H9 (cell line): Measurements from ENCODE around the gene ROPN1L. TPM values are rescaled to one million over a fixed set of nuclear protein-coding genes. Genes with fewer than 3 reads are reported as not detected.
"Not testable (repeated sequence)": the region's sequence is repeated elsewhere in the genome, so short reads cannot be mapped to it uniquely, and the experiment has no call there.

Source experiments
- DNase-seq: peaks from one replicate; pipeline ENCODE4 v3.0.0-alpha.2; 2017
- H2AFZ ChIP-seq: one replicate; pipeline ENCODE4 v1.6.1; 2013; ENCODE audit warnings: mild to moderate bottlenecking, low read length, control low read depth, moderate library complexity
- H2AK5ac ChIP-seq: 2 replicates; pipeline ENCODE4 v1.6.1; 2013; ENCODE audit warnings: low read length, control low read depth, mixed read lengths; ENCODE audit not compliant: insufficient read length
- H2BK120ac ChIP-seq: one replicate; pipeline ENCODE4 v1.6.1; 2013; ENCODE audit warnings: low read depth, mild to moderate bottlenecking, low read length, control low read depth, inconsistent platforms; ENCODE audit not compliant: poor library complexity, severe bottlenecking
- H2BK12ac ChIP-seq: 2 replicates; pipeline ENCODE4 v1.6.1; 2013; ENCODE audit warnings: low read length, control low read depth, mixed read lengths, low read depth; ENCODE audit not compliant: insufficient read length
- H2BK15ac ChIP-seq: 2 replicates; pipeline ENCODE4 v1.6.1; 2013; ENCODE audit warnings: low read depth, low read length, control low read depth
- H2BK20ac ChIP-seq: one replicate; pipeline ENCODE4 v1.6.1; 2013; ENCODE audit warnings: low read depth, mild to moderate bottlenecking, low read length, control low read depth, inconsistent platforms; ENCODE audit not compliant: poor library complexity, severe bottlenecking
- H2BK5ac ChIP-seq: 2 replicates; pipeline ENCODE4 v1.6.1; 2013; ENCODE audit warnings: low read length, control low read depth, mixed read lengths; ENCODE audit not compliant: insufficient read length
- H3K14ac ChIP-seq: 2 replicates; pipeline ENCODE4 v1.6.1; 2013; ENCODE audit warnings: low read length, control low read depth; ENCODE audit not compliant: insufficient read depth
- H3K18ac ChIP-seq: 2 replicates; pipeline ENCODE4 v1.6.1; 2013; ENCODE audit warnings: low read depth, mild to moderate bottlenecking, mixed read lengths, low read length, control low read depth; ENCODE audit not compliant: insufficient read length
- H3K23ac ChIP-seq: 2 replicates; pipeline ENCODE4 v1.6.1; 2013; ENCODE audit warnings: low read length, control low read depth, mixed read lengths, low read depth; ENCODE audit not compliant: insufficient read length
- H3K23me2 ChIP-seq: 2 replicates; pipeline ENCODE4 v1.6.1; 2013; ENCODE audit warnings: low read depth, mild to moderate bottlenecking, mixed read lengths, low read length, control low read depth; ENCODE audit not compliant: insufficient read length, poor library complexity, severe bottlenecking
- H3K27ac ChIP-seq: 2 replicates; pipeline ENCODE4 v1.5.1; 2013; ENCODE audit warnings: low read length, control low read depth, mixed read lengths, low read depth; ENCODE audit not compliant: insufficient read length
- H3K27me3 ChIP-seq: 2 replicates; pipeline ENCODE4 v1.6.1; 2013; ENCODE audit warnings: low read length, control low read depth, inconsistent platforms; ENCODE audit not compliant: insufficient read depth
- H3K4ac ChIP-seq: 2 replicates; pipeline ENCODE4 v1.6.1; 2013; ENCODE audit warnings: low read depth, mild to moderate bottlenecking, control low read depth, inconsistent platforms, low read length, moderate library complexity
- H3K4me1 ChIP-seq: 2 replicates; pipeline ENCODE4 v1.6.1; 2013; ENCODE audit warnings: low read length, control low read depth, inconsistent platforms; ENCODE audit not compliant: insufficient read depth
- H3K4me2 ChIP-seq: 2 replicates; pipeline ENCODE4 v1.6.1; 2013; ENCODE audit warnings: low read length, control low read depth, mixed read lengths; ENCODE audit not compliant: insufficient read length, insufficient read depth
- H3K56ac ChIP-seq: 2 replicates; pipeline ENCODE4 v1.6.1; 2013; ENCODE audit warnings: low read depth, mild to moderate bottlenecking, mixed read lengths, low read length, control low read depth; ENCODE audit not compliant: insufficient read length
- H3K79me1 ChIP-seq: 2 replicates; pipeline ENCODE4 v1.6.1; 2013; ENCODE audit warnings: low read depth, mild to moderate bottlenecking, moderate library complexity, low read length, control low read depth, inconsistent platforms; ENCODE audit not compliant: insufficient read depth, poor library complexity, severe bottlenecking
- H3K79me2 ChIP-seq: 2 replicates; pipeline ENCODE4 v1.6.1; 2013; ENCODE audit warnings: low read length, control low read depth, inconsistent platforms; ENCODE audit not compliant: insufficient read depth
- H3K9ac ChIP-seq: 2 replicates; pipeline ENCODE4 v1.6.1; 2013; ENCODE audit warnings: low read length, control low read depth, mixed read lengths; ENCODE audit not compliant: insufficient read length; ENCODE audit errors: extremely low read depth
- H3K9me3 ChIP-seq: one replicate; pipeline ENCODE4 v1.6.1; 2013; ENCODE audit warnings: low read depth, low read length, inconsistent platforms; ENCODE audit not compliant: control insufficient read depth
- H3T11ph ChIP-seq: one replicate; pipeline ENCODE4 v1.6.1; 2013; ENCODE audit warnings: mild to moderate bottlenecking, low read length, control low read depth, inconsistent platforms
- H4K20me1 ChIP-seq: one replicate; pipeline ENCODE4 v1.6.1; 2013; ENCODE audit not compliant: control insufficient read depth, insufficient read length, insufficient read depth
- H4K5ac ChIP-seq: 2 replicates; pipeline ENCODE4 v1.6.1; 2013; ENCODE audit warnings: low read depth, mild to moderate bottlenecking, mixed read lengths, low read length, control low read depth; ENCODE audit not compliant: insufficient read length
- H4K8ac ChIP-seq: replicated peaks from 2 replicates; pipeline ENCODE4 v1.6.1; 2013; ENCODE audit warnings: low read length, control low read depth, mixed read lengths, low read depth; ENCODE audit not compliant: insufficient read length
- H4K91ac ChIP-seq: 2 replicates; pipeline ENCODE4 v1.6.1; 2013; ENCODE audit warnings: low read depth, mild to moderate bottlenecking, moderate library complexity, mixed read lengths, low read length, control low read depth; ENCODE audit not compliant: insufficient read length
- H3K27ac Mint-ChIP-seq, 3 experiments: 2 replicates in 2 of 3; 3 replicates in 1 of 3; pipeline ENCODE4 v1.8.0; 2020 to 2021; ENCODE audit warnings: mixed read lengths in 3 of 3, mild to moderate bottlenecking in 1 of 3, moderate library complexity in 1 of 3
- H3K27me3 Mint-ChIP-seq: 2 replicates; pipeline ENCODE4 v1.8.0; 2021; ENCODE audit warnings: low read depth, mild to moderate bottlenecking, moderate library complexity, mixed read lengths
- H3K36me3 Mint-ChIP-seq, 3 experiments: 2 replicates in 2 of 3; 3 replicates in 1 of 3; pipeline ENCODE4 v1.8.0; 2020 to 2021; ENCODE audit warnings: low read depth in 3 of 3, mixed read lengths in 3 of 3; ENCODE audit not compliant: insufficient read depth in 1 of 3
- H3K4me1 Mint-ChIP-seq, 2 experiments: 2 replicates each; pipeline ENCODE4 v1.8.0; 2020; ENCODE audit warnings: mixed read lengths in 2 of 2
- H3K4me3 Mint-ChIP-seq, 2 experiments: 2 replicates in 1 of 2; 3 replicates in 1 of 2; pipeline ENCODE4 v1.8.0; 2020 to 2021; ENCODE audit warnings: mild to moderate bottlenecking in 2 of 2, mixed read lengths in 2 of 2, moderate library complexity in 1 of 2
- H3K9me3 Mint-ChIP-seq, 2 experiments: 2 replicates in 1 of 2; 3 replicates in 1 of 2; pipeline ENCODE4 v1.8.0; 2020; ENCODE audit warnings: mild to moderate bottlenecking in 2 of 2, mixed read lengths in 2 of 2, moderate library complexity in 1 of 2
- CTCF ChIP-seq: fragments of 200-600 bp; sonication (generic); conservative IDR thresholded peaks from 3 replicates; pipeline ENCODE4 v1.8.0; 2021; ENCODE audit warnings: antibody characterized with exemption, mild to moderate bottlenecking
- WGBS: extraction: QIAGEN DNeasy Blood & Tissue Kit; methylation state at CpG from one replicate; pipeline ENCODE4 v1.1.7; 2013; ENCODE audit warnings: missing lambda C conversion rate, low lambda C conversion rate, mixed read lengths; ENCODE audit not compliant: insufficient read length; ENCODE audit errors: extremely low coverage; 5-methylcytosine and 5-hydroxymethylcytosine counted together
- total RNA-seq: library from RNA; stranded (reverse); gene quantifications from 2 replicates; pipeline ENCODE4 v1.2.1, GENCODE V29; 2021

The ROPN1L gene
- total RNA-seq, 1 experiment from 2014 or later, result 0.37 TPM

- Histone ChIP-seq H3T11ph (no peak overlapping the region), H3K79me2 (no peaks in the 10 kb centered on the region), H2AFZ (no peak overlapping the region), H3K27me3 (no peaks in the 10 kb centered on the region), H4K91ac (no peak overlapping the region), H2BK20ac (no peak overlapping the region), H2AK5ac (no peak overlapping the region), H2BK12ac (no peak overlapping the region), H3K14ac (no peak overlapping the region), H3K56ac (no peak overlapping the region), H3K23ac (no peak overlapping the region), H4K20me1 (no peaks in the 10 kb centered on the region), H2BK120ac (no peak overlapping the region), H3K9ac (no peak overlapping the region), H2BK15ac (no peak overlapping the region), H3K18ac (peak overlapping the region; percentile 54), H4K5ac (no peak overlapping the region), H3K4me2 (peak overlapping the region; percentile 19), H3K4me1 (peaks cover 7% of the 10 kb centered on the region; the same call in 1 of the 2 replicates), H3K9me3 (no peaks in the 10 kb centered on the region), H3K79me1 (no peaks in the 10 kb centered on the region), H2BK5ac (no peak overlapping the region), H4K8ac (no peak overlapping the region), H3K4ac (no peak overlapping the region), H3K23me2 (no peaks in the 10 kb centered on the region), H3K27ac (no peak overlapping the region)
- H3K9me3 Mint-ChIP-seq, result peaks cover 3% of the 10 kb centered on the region in 2 experiments; a peak in 1 of 5 replicates
- DNase-seq, result peak; percentile 83
- no CpG with 5 or more reads among the region's 10 CpGs for WGBS
- peak overlapping the region in 1 of 3 experiments; percentile 83; a peak in 3 of 7 replicates for H3K27ac Mint-ChIP-seq
- H3K36me3 Mint-ChIP-seq, result peaks cover 0 to 8% (median 0%) of the 10 kb centered on the region in 3 experiments; a peak in 1 of 7 replicates
- peaks cover 5% of the 10 kb centered on the region for H3K27me3 Mint-ChIP-seq
- H3K4me1 Mint-ChIP-seq, result peaks cover 8 to 13% of the 10 kb centered on the region in 2 experiments
- H3K4me3 Mint-ChIP-seq, result no peak overlapping the region
- no peak for TF ChIP-seq CTCF
These were observed 72.1 kb downstream of the ROPN1L start for GRCh38 chr5:10513501-10514442.

GRCh38 chr5:10514572-10514971 is 72.9 kb downstream of the ROPN1L start:
- not testable (repeated sequence) for H3T11ph ChIP-seq, H3K27ac ChIP-seq, H3K36me3 Mint-ChIP-seq, H2BK12ac ChIP-seq, H3K79me2 ChIP-seq, H3K56ac ChIP-seq, H2BK20ac ChIP-seq, H2AFZ ChIP-seq, H3K4me3 Mint-ChIP-seq, H2BK120ac ChIP-seq, H4K91ac ChIP-seq, H4K5ac ChIP-seq, DNase-seq, H3K4me2 ChIP-seq, H2BK15ac ChIP-seq, H3K9ac ChIP-seq, H3K23me2 ChIP-seq, H3K18ac ChIP-seq, H2AK5ac ChIP-seq, H2BK5ac ChIP-seq, H4K20me1 ChIP-seq, H3K27ac Mint-ChIP-seq, H3K4me1 ChIP-seq, H3K14ac ChIP-seq, H3K27me3 Mint-ChIP-seq, H3K23ac ChIP-seq, H3K27me3 ChIP-seq, H3K9me3 Mint-ChIP-seq, H4K8ac ChIP-seq, H3K9me3 ChIP-seq, H3K4ac ChIP-seq, H3K79me1 ChIP-seq
- peaks cover 8 to 13% of the 10 kb centered on the region in 2 experiments for H3K4me1 Mint-ChIP-seq
- WGBS, result no CpG with 5 or more reads among the region's 8 CpGs
